ENCODE measurements around the gene WWOX. TPM values are rescaled to one million over a fixed set of nuclear protein-coding genes. Genes with fewer than 3 reads are reported as not detected.

The WWOX gene
- total RNA-seq, 6 experiments from 2014 or later: 13.0 to 24.3 (median 16.5) TPM

- Histone ChIP-seq H3K4me1 (peaks cover 0 to 5% (median 0%) of the 10 kb centered on the region in 4 donors), H3K4me3 (no peak overlapping the region), H3K27me3 (no peaks in the 10 kb centered on the region), H3K27ac (no peak overlapping the region), H3K9me3 (no peaks in the 10 kb centered on the region), H3K36me3 (no peaks in the 10 kb centered on the region)
- intact Hi-C loops (cut with DNase I): no loop called here
- DNase-seq: no peak
- no peak for ATAC-seq
- 44% methylated on average over 1 of the region's 2 CpGs for WGBS (ENCODE audit: insufficient coverage, low coverage, low lambda C conversion rate, missing lambda C conversion rate)
- TF ChIP-seq CTCF (IDR thresholded peaks at IDR 0.05) (no peak), POLR2A (IDR thresholded peaks at IDR 0.05) (no peak)
These were observed 394.7 kb downstream of the WWOX start for GRCh38 chr16:78494105-78494504.

GRCh38 chr16:78494674-78495073 is 395.2 kb downstream of the WWOX start:
- TF ChIP-seq CTCF (IDR thresholded peaks at IDR 0.05): no peak
- no peak for TF ChIP-seq POLR2A (IDR thresholded peaks at IDR 0.05)
- intact Hi-C loops (cut with DNase I): no loop called here

GRCh38 chr16:78496189-78496588 is 396.7 kb downstream of the WWOX start:
- intact Hi-C loops (cut with DNase I): no loop called here
- TF ChIP-seq POLR2A (IDR thresholded peaks at IDR 0.05) (no peak), CTCF (IDR thresholded peaks at IDR 0.05) (no peak)
- no peaks in the 10 kb centered on the region for H3K36me3 ChIP-seq
- no peak overlapping the region for H3K4me3 ChIP-seq
- 43% methylated on average over 7 of the region's 7 CpGs for WGBS (ENCODE audit: insufficient coverage, low coverage, low lambda C conversion rate, missing lambda C conversion rate)
- peaks cover 0 to 6% (median 0%) of the 10 kb centered on the region in 4 donors for H3K4me1 ChIP-seq
- H3K9me3 ChIP-seq: no peaks in the 10 kb centered on the region
- ATAC-seq (peak; percentile 31 to 79 (median 50)), DNase-seq (no peak)
- H3K27ac ChIP-seq: no peak overlapping the region
- H3K27me3 ChIP-seq: no peaks in the 10 kb centered on the region

More at GRCh38 chr16:78494674-78495073, 395.2 kb downstream of the WWOX start:
- Histone ChIP-seq H3K36me3 (no peaks in the 10 kb centered on the region), H3K4me1 (peaks cover 0 to 6% (median 0%) of the 10 kb centered on the region in 4 donors), H3K4me3 (no peak overlapping the region), H3K27ac (no peak overlapping the region), H3K27me3 (no peaks in the 10 kb centered on the region), H3K9me3 (no peaks in the 10 kb centered on the region)
- ATAC-seq: no peak
- DNase-seq: no peak
- WGBS (ENCODE audit: insufficient coverage, low coverage, low lambda C conversion rate, missing lambda C conversion rate): 76% methylated on average over 10 of the region's 10 CpGs

GRCh38 chr16:78499399-78499798 is 399.9 kb downstream of the WWOX start:
- ATAC-seq: no peak
- intact Hi-C loops (cut with DNase I): no loop called here
- Histone ChIP-seq H3K27ac (no peak overlapping the region), H3K4me1 (peaks cover 0 to 8% (median 0%) of the 10 kb centered on the region in 4 donors), H3K27me3 (no peaks in the 10 kb centered on the region), H3K9me3 (no peaks in the 10 kb centered on the region), H3K4me3 (no peak overlapping the region), H3K36me3 (no peaks in the 10 kb centered on the region)
- WGBS (ENCODE audit: insufficient coverage, low coverage, low lambda C conversion rate, missing lambda C conversion rate): 99% methylated on average over 7 of the region's 10 CpGs
- TF ChIP-seq POLR2A (IDR thresholded peaks at IDR 0.05) (no peak), CTCF (IDR thresholded peaks at IDR 0.05) (no peak)
- DNase-seq: no peak

All from right lobe of liver (tissue), 6 donors.